HCT116 (cell line): ENCODE measurements around the gene PKP2. TPM values are rescaled to one million over a fixed set of nuclear protein-coding genes. Genes with fewer than 3 reads are reported as not detected.

ENCODE experiments used
- ATAC-seq: fragments of 200-7000 bp; cut with Tn5 transposase; 2 replicates; pipeline ENCODE4 v1.9.1; 2020; ENCODE audit warnings: mild to moderate bottlenecking, moderate library complexity
- BruUV-seq: library from RNA; stranded (reverse); fragments of 400-500 nt; replicated peaks from 2 replicates; lab custom pipeline; 2021; lab: Mats Ljungman, UMichigan
- CTCF ChIA-PET: fragments of 300-600 bp; sonication (Branson Sonifier 250); formaldehyde crosslinking; loops from one replicate; lab custom pipeline; 2021; ENCODE audit warnings: antibody characterized with exemption; lab: Charles Lee
- POLR2A ChIA-PET: fragments of 300-600, 350-600 bp; sonication (Branson Sonifier 250); formaldehyde crosslinking; loops from one replicate; lab custom pipeline; 2021; ENCODE audit warnings: antibody characterized with exemption; lab: Charles Lee
- RAD21 ChIA-PET, 2 experiments: fragments of 300-600 bp; sonication (Branson Sonifier 250); formaldehyde crosslinking; loops; one replicate each; lab custom pipeline; 2023; ENCODE audit warnings: low total read pairs in 2 of 2; ENCODE audit not compliant: uncharacterized antibody in 2 of 2, unreplicated experiment in 2 of 2, low non-redundant PET in 1 of 2; lab: Charles Lee
- DNase-seq: peaks from one replicate; pipeline ENCODE4 v3.0.0-alpha.2; 2010; ENCODE audit warnings: low read depth, low spot score
- H2AFZ ChIP-seq: fragments of 200-600 bp; shearing (Covaris generic), sonication (generic); 2 replicates; pipeline ENCODE4 v1.6.1; 2017; ENCODE audit warnings: low read depth, mixed run types, mixed read lengths, antibody characterized with exemption, low read length; ENCODE audit not compliant: poor library complexity, severe bottlenecking
- H3K27ac ChIP-seq: 2 replicates; pipeline ENCODE4 v1.5.1; 2012; ENCODE audit warnings: low read depth, low read length
- H3K27me3 ChIP-seq: fragments of 200-600 bp; sonication (generic); 2 replicates; pipeline ENCODE4 v1.6.1; 2016; ENCODE audit warnings: mixed run types, low read length, mixed read lengths; ENCODE audit not compliant: insufficient read depth
- H3K36me3 ChIP-seq, 2 experiments: fragments of 200-500 bp in 1 of 2; fragments of 200-600 bp in 1 of 2; sonication (Bioruptor generic) in 1 of 2; sonication (generic) in 1 of 2; 2 replicates each; pipeline versions ENCODE4 v1.5.1 to v1.6.1; 2014 to 2016; ENCODE audit warnings: low read length in 2 of 2, inconsistent platforms in 1 of 2, mixed read lengths in 1 of 2, mixed run types in 1 of 2; ENCODE audit not compliant: insufficient read depth in 2 of 2, control insufficient read depth in 1 of 2
- H3K4me1 ChIP-seq, 2 experiments: fragments of 200-600 bp in 1 of 2; sonication (generic) in 1 of 2; 2 replicates each; pipeline versions ENCODE4 v1.5.1 to v1.6.1; 2012 to 2017; ENCODE audit warnings: low read length in 2 of 2, inconsistent platforms in 1 of 2, mild to moderate bottlenecking in 1 of 2, mixed read lengths in 1 of 2, mixed run types in 1 of 2, moderate library complexity in 1 of 2; ENCODE audit not compliant: insufficient read depth in 2 of 2, control insufficient read depth in 1 of 2
- H3K4me2 ChIP-seq: fragments of 200-600 bp; sonication (generic); 2 replicates; pipeline ENCODE4 v1.6.1; 2017; ENCODE audit warnings: mixed run types, low read length, mixed read lengths
- H3K4me3 ChIP-seq, 2 experiments: fragments of 200-600 bp in 1 of 2; sonication (generic) in 1 of 2; replicated peaks in 1 of 2; 2 replicates each; pipeline ENCODE4 v1.5.1; 2011 to 2016; ENCODE audit warnings: low read length in 2 of 2, control low read depth in 1 of 2, low read depth in 1 of 2, mild to moderate bottlenecking in 1 of 2, mixed read lengths in 1 of 2, mixed run types in 1 of 2
- H3K79me2 ChIP-seq: fragments of 200-600 bp; sonication (generic); 2 replicates; pipeline ENCODE4 v1.6.1; 2017; ENCODE audit warnings: mild to moderate bottlenecking, mixed run types, low read length, moderate library complexity, mixed read lengths; ENCODE audit not compliant: insufficient read depth
- H3K9ac ChIP-seq: fragments of 200-600 bp; sonication (generic); 2 replicates; pipeline ENCODE4 v1.6.1; 2016; ENCODE audit warnings: low read length, mixed read lengths
- H3K9me2 ChIP-seq: fragments of 200-600 bp; sonication (generic), shearing (Covaris generic); 2 replicates; pipeline ENCODE4 v1.6.1; 2017; ENCODE audit warnings: mixed run types, mild to moderate bottlenecking, moderate library complexity; ENCODE audit not compliant: insufficient read depth
- H3K9me3 ChIP-seq, 2 experiments: fragments of 200-500 bp in 1 of 2; fragments of 200-600 bp in 1 of 2; sonication (Bioruptor generic) in 1 of 2; sonication (generic) in 1 of 2; 2 replicates each; pipeline ENCODE4 v1.6.1; 2014 to 2017; ENCODE audit warnings: low read length in 2 of 2, mixed read lengths in 2 of 2, inconsistent platforms in 1 of 2, low read depth in 1 of 2, mild to moderate bottlenecking in 1 of 2, mixed run types in 1 of 2, moderate library complexity in 1 of 2; ENCODE audit not compliant: control insufficient read depth in 1 of 2, insufficient read depth in 1 of 2
- H4K20me1 ChIP-seq: fragments of 200-600 bp; sonication (generic), shearing (Covaris generic); 2 replicates; pipeline ENCODE4 v1.6.1; 2017; ENCODE audit warnings: mixed run types, mild to moderate bottlenecking, moderate library complexity; ENCODE audit not compliant: insufficient read depth
- CBX3 ChIP-seq: IDR thresholded peaks from 2 replicates; pipeline ENCODE4 v1.6.1; 2012; ENCODE audit warnings: low read depth
- CEBPB ChIP-seq: IDR thresholded peaks from 2 replicates; pipeline ENCODE4 v1.6.1; 2012; ENCODE audit warnings: low read depth
- EGR1 ChIP-seq: IDR thresholded peaks from 2 replicates; pipeline ENCODE4 v1.6.1; 2012; ENCODE audit warnings: low read depth
- ELF1 ChIP-seq: IDR thresholded peaks from 2 replicates; pipeline ENCODE4 v1.6.1; 2012; ENCODE audit warnings: low read depth, borderline replicate concordance
- EZH2 ChIP-seq: fragments of 200-600 bp; sonication (generic); IDR thresholded peaks from 2 replicates; pipeline ENCODE4 v1.6.1; 2017; ENCODE audit warnings: antibody characterized with exemption, mixed run types
- EZH2phosphoT487 ChIP-seq: fragments of 200-600 bp; IDR thresholded peaks from 2 replicates; pipeline ENCODE4 v1.6.1; 2018; ENCODE audit warnings: antibody characterized with exemption, borderline replicate concordance
- FOSL1 ChIP-seq: IDR thresholded peaks from 2 replicates; pipeline ENCODE4 v1.6.1; 2012; ENCODE audit warnings: low read depth
- JUND ChIP-seq: IDR thresholded peaks from 2 replicates; pipeline ENCODE4 v1.6.1; 2012
- POLR2AphosphoS5 ChIP-seq: IDR thresholded peaks from 2 replicates; pipeline ENCODE4 v1.6.1; 2011; ENCODE audit warnings: mild to moderate bottlenecking, low read depth, low read length, moderate library complexity
- RAD21 ChIP-seq: IDR thresholded peaks from 2 replicates; pipeline ENCODE4 v1.6.1; 2012; ENCODE audit warnings: low read depth, mild to moderate bottlenecking
- SP1 ChIP-seq: IDR thresholded peaks from 2 replicates; pipeline ENCODE4 v1.6.1; 2012; ENCODE audit warnings: low read depth
- SRF ChIP-seq: IDR thresholded peaks from 2 replicates; pipeline ENCODE4 v1.6.1; 2012; ENCODE audit warnings: low read depth
- TCF7L2 ChIP-seq: IDR thresholded peaks from 2 replicates; pipeline ENCODE4 v1.7.0; 2011; ENCODE audit warnings: borderline replicate concordance, inconsistent platforms; ENCODE audit not compliant: insufficient read depth, insufficient read length; ENCODE audit errors: extremely low read depth
- YY1 ChIP-seq: IDR thresholded peaks from 2 replicates; pipeline ENCODE4 v1.6.1; 2011; ENCODE audit warnings: low read length, low read depth, moderate library complexity, mild to moderate bottlenecking; ENCODE audit not compliant: insufficient replicate concordance; ENCODE audit errors: extremely low read depth
- ZFX ChIP-seq: fragments of 450-650 bp; IDR thresholded peaks from 2 replicates; pipeline ENCODE4 v1.6.1; 2017
- ZNF274 ChIP-seq: fragments of 200-500 bp; sonication (Bioruptor generic); IDR thresholded peaks from 2 replicates; pipeline ENCODE4 v1.6.1; 2014; ENCODE audit warnings: mild to moderate bottlenecking, low read depth, low read length, inconsistent platforms
- intact Hi-C: fragments of 100-400 bp; cut with micrococcal nuclease; formaldehyde crosslinking; loops from 2 replicates; pipeline ENCODE4 v1.10.0; 2022
- total RNA-seq: library from RNA; stranded (reverse); gene quantifications from one replicate; pipeline ENCODE4 v1.2.1, GENCODE V29; 2021; ENCODE audit not compliant: unreplicated experiment
- TF ChIP-seq, protein P1 (sequence below): IDR thresholded peaks from 2 replicates; pipeline ENCODE4 v1.6.1; 2012
- TF ChIP-seq, protein P2 (sequence below): IDR thresholded peaks from 2 replicates; pipeline ENCODE4 v1.6.1; 2012
- TF ChIP-seq, protein P3 (sequence below), 3 experiments: fragments of 200-600 bp in 1 of 3; sonication (generic) in 1 of 3; IDR thresholded peaks in 2 of 3; conservative IDR thresholded peaks in 1 of 3; 2 replicates each; pipeline ENCODE4 v1.5.1; 2012 to 2017; ENCODE audit warnings: low read depth in 2 of 3, low read length in 2 of 3, antibody characterized with exemption in 1 of 3, borderline replicate concordance in 1 of 3, control low read depth in 1 of 3, mild to moderate bottlenecking in 1 of 3, mixed read lengths in 1 of 3, mixed run types in 1 of 3, moderate library complexity in 1 of 3; ENCODE audit not compliant: insufficient read depth in 1 of 3
- TF ChIP-seq, protein P4 (sequence below): IDR thresholded peaks from 2 replicates; pipeline ENCODE4 v1.6.1; 2012; ENCODE audit warnings: low read depth

PKP2 gene
- total RNA-seq, 1 experiment from 2014 or later: 21.5 TPM

DNA sequence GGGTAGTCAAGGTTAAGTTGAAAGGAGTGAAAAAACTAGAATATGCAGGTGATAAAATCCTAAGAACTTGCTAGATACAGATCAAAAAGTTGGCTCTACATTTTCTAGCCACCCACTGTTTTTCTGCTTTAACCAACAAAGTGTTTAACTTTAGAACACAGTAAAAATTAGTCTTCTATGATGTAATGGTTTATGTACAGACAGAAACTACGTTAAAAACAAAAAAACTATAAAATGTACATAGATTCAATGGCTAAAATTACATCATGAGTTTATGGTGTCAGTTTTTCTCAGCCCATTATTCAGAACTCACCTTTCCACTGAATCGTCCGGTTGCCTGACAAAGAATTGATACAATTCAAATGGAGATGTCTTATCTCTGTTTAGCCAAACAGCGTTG, 143.0 kb downstream of the PKP2 start:
- Histone ChIP-seq H3K9me2 (no peaks in the 10 kb centered on the region), H3K27ac (no peak overlapping the region), H3K79me2 (peaks cover 45% of the 10 kb centered on the region), H3K4me2 (peak overlapping the region; percentile 86; the same call in 1 of the 2 replicates), H2AFZ (no peak overlapping the region), H3K4me1 (peaks cover 6 to 15% of the 10 kb centered on the region in 2 experiments; a peak in 2 of 4 replicates), H3K9ac (no peak overlapping the region), H3K9me3 (no peaks in the 10 kb centered on the region), H4K20me1 (no peaks in the 10 kb centered on the region), H3K36me3 (peaks cover 17 to 28% of the 10 kb centered on the region in 2 experiments), H3K4me3 (no peak overlapping the region), H3K27me3 (no peaks in the 10 kb centered on the region)
- DNase-seq: no peak
- TF ChIP-seq SP1 (no peak), YY1 (no peak), CBX3 (no peak), CEBPB (no peak), ZNF274 (no peak), RAD21 (no peak), ZFX (no peak), EGR1 (no peak), EZH2phosphoT487 (no peak), FOSL1 (no peak), SRF (no peak), EZH2 (no peak), JUND (no peak), TCF7L2 (no peak), ELF1 (no peak), POLR2AphosphoS5 (no peak)
- TF ChIP-seq, protein P1, sequence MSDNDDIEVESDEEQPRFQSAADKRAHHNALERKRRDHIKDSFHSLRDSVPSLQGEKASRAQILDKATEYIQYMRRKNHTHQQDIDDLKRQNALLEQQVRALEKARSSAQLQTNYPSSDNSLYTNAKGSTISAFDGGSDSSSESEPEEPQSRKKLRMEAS: no peak
- TF ChIP-seq, protein P2, sequence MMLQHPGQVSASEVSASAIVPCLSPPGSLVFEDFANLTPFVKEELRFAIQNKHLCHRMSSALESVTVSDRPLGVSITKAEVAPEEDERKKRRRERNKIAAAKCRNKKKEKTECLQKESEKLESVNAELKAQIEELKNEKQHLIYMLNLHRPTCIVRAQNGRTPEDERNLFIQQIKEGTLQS: no peak
- TF ChIP-seq, protein P3, sequence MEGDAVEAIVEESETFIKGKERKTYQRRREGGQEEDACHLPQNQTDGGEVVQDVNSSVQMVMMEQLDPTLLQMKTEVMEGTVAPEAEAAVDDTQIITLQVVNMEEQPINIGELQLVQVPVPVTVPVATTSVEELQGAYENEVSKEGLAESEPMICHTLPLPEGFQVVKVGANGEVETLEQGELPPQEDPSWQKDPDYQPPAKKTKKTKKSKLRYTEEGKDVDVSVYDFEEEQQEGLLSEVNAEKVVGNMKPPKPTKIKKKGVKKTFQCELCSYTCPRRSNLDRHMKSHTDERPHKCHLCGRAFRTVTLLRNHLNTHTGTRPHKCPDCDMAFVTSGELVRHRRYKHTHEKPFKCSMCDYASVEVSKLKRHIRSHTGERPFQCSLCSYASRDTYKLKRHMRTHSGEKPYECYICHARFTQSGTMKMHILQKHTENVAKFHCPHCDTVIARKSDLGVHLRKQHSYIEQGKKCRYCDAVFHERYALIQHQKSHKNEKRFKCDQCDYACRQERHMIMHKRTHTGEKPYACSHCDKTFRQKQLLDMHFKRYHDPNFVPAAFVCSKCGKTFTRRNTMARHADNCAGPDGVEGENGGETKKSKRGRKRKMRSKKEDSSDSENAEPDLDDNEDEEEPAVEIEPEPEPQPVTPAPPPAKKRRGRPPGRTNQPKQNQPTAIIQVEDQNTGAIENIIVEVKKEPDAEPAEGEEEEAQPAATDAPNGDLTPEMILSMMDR (IDR thresholded peaks at IDR 0.05 in 2 of 3, conservative IDR thresholded peaks at IDR 0.05 in 1 of 3; ENCODE audit: borderline replicate concordance in 1 of 3, insufficient read depth in 1 of 3, low read depth in 2 of 3, low read length in 2 of 3): no peak
- TF ChIP-seq, protein P4, sequence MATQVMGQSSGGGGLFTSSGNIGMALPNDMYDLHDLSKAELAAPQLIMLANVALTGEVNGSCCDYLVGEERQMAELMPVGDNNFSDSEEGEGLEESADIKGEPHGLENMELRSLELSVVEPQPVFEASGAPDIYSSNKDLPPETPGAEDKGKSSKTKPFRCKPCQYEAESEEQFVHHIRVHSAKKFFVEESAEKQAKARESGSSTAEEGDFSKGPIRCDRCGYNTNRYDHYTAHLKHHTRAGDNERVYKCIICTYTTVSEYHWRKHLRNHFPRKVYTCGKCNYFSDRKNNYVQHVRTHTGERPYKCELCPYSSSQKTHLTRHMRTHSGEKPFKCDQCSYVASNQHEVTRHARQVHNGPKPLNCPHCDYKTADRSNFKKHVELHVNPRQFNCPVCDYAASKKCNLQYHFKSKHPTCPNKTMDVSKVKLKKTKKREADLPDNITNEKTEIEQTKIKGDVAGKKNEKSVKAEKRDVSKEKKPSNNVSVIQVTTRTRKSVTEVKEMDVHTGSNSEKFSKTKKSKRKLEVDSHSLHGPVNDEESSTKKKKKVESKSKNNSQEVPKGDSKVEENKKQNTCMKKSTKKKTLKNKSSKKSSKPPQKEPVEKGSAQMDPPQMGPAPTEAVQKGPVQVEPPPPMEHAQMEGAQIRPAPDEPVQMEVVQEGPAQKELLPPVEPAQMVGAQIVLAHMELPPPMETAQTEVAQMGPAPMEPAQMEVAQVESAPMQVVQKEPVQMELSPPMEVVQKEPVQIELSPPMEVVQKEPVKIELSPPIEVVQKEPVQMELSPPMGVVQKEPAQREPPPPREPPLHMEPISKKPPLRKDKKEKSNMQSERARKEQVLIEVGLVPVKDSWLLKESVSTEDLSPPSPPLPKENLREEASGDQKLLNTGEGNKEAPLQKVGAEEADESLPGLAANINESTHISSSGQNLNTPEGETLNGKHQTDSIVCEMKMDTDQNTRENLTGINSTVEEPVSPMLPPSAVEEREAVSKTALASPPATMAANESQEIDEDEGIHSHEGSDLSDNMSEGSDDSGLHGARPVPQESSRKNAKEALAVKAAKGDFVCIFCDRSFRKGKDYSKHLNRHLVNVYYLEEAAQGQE: no peak
- intact Hi-C loops: loop anchor here (2.0 kb wide), 1 partner anchor 1101 kb away; no protein-coding TSS in a partner anchor
- POLR2A ChIA-PET: no interaction called here
- BruUV-seq: no TSS peak
- CTCF ChIA-PET: interaction anchor here (2.6 kb wide), 1 partner anchor 1100 kb away, joined by 40 read pairs; no protein-coding TSS in a partner anchor
- no peak for ATAC-seq
- RAD21 ChIA-PET: no interaction called here
